Loucy (cell line): ENCODE results near the gene SYNPO.

Experiments used
- H2AFZ ChIP-seq: fragments of 200-600 bp; sonication (generic); 2 replicates; pipeline ENCODE4 v1.6.0; 2016; ENCODE audit warnings: antibody characterized with exemption, mild to moderate bottlenecking, low read length, moderate library complexity
- H3F3A ChIP-seq: fragments of 200-600 bp; 2 replicates; pipeline ENCODE4 v1.6.0; 2016; ENCODE audit warnings: antibody characterized with exemption, low read depth, mild to moderate bottlenecking
- H3K27me3 ChIP-seq: fragments of 200-600 bp; sonication (generic); 2 replicates; pipeline ENCODE4 v1.6.1; 2014; ENCODE audit warnings: low read length, mild to moderate bottlenecking; ENCODE audit not compliant: insufficient read depth, poor library complexity, severe bottlenecking
- H3K36me3 ChIP-seq: fragments of 200-600 bp; sonication (generic); 2 replicates; pipeline ENCODE4 v1.6.1; 2016; ENCODE audit warnings: low read length; ENCODE audit not compliant: insufficient read depth
- H3K4me1 ChIP-seq: fragments of 200-600 bp; sonication (generic); 2 replicates; pipeline ENCODE4 v1.5.1; 2014; ENCODE audit warnings: low read length, mild to moderate bottlenecking; ENCODE audit not compliant: insufficient read depth, poor library complexity, severe bottlenecking
- H3K4me2 ChIP-seq: fragments of 200-600 bp; sonication (generic); 2 replicates; pipeline ENCODE4 v1.6.0; 2014; ENCODE audit warnings: antibody characterized with exemption, low read length, low read depth, mild to moderate bottlenecking; ENCODE audit not compliant: poor library complexity, severe bottlenecking
- H3K4me3 ChIP-seq: fragments of 200-600 bp; sonication (generic); 2 replicates; pipeline ENCODE4 v1.5.1; 2014; ENCODE audit warnings: low read length, mild to moderate bottlenecking, mixed read lengths; ENCODE audit not compliant: poor library complexity, severe bottlenecking
- H3K79me2 ChIP-seq: fragments of 200-600 bp; sonication (generic); 2 replicates; pipeline ENCODE4 v1.6.1; 2014; ENCODE audit warnings: low read length; ENCODE audit not compliant: insufficient read depth
- H3K9ac ChIP-seq: fragments of 200-600 bp; sonication (generic); 2 replicates; pipeline ENCODE4 v1.6.0; 2014; ENCODE audit warnings: mild to moderate bottlenecking, low read depth, low read length, moderate library complexity; ENCODE audit not compliant: poor library complexity, severe bottlenecking
- H3K9me2 ChIP-seq: fragments of 200-600 bp; sonication (generic); replicated peaks from 2 replicates; pipeline ENCODE4 v1.6.1; 2016; ENCODE audit warnings: low read depth, low read length, mixed read lengths
- H3K9me3 ChIP-seq: fragments of 200-600 bp; sonication (generic); 2 replicates; pipeline ENCODE4 v1.6.1; 2014; ENCODE audit warnings: mild to moderate bottlenecking, antibody characterized with exemption, low read length, low read depth; ENCODE audit not compliant: insufficient read depth
- H4K20me1 ChIP-seq: fragments of 200-600 bp; sonication (generic); 2 replicates; pipeline ENCODE4 v1.6.0; 2014; ENCODE audit warnings: antibody characterized with exemption, low read length, mild to moderate bottlenecking; ENCODE audit not compliant: insufficient read depth, poor library complexity, severe bottlenecking
- EZH2phosphoT487 ChIP-seq: fragments of 200-600 bp; IDR thresholded peaks from 2 replicates; pipeline ENCODE4 v1.6.1; 2018; ENCODE audit warnings: antibody characterized with exemption, mild to moderate bottlenecking, moderate library complexity, borderline replicate concordance
- TF ChIP-seq, protein P1 (sequence below): fragments of 200-600 bp; sonication (generic); conservative IDR thresholded peaks from 2 replicates; pipeline ENCODE4 v1.5.1; 2014; ENCODE audit warnings: mild to moderate bottlenecking, antibody characterized with exemption, low read length

Gene SYNPO

DNA sequence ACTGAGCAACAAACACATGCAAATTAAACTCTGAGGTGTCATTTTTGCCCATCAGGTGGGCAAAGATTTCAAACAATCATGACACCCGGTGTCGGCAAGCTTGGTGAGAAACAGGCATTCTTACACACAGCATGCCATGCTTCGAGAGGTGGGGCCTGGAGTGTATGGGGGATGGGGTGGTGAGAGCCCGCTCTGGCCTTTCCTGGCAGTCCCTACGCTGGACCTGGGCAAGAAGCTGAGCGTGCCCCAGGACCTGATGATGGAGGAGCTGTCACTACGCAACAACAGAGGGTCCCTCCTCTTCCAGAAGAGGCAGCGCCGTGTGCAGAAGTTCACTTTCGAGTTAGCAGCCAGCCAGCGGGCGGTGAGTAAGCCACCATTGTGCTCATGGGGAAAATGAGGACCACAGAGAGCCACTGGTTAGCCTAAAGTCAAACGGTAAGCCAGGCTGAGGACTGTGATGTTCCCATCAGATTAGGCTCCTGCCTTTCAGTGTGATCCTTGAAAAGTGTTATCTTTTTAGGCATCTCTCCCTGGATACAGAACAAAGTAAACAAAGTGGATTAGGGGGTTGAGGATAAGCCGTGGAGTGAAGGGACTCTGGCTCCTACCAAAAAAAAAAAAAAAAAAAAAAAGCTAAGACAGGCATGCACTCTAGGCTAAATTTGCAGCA, 30.0 kb downstream of the SYNPO start:
- H3F3A ChIP-seq: no peaks in the 10 kb centered on the region; the same call in 1 of the 2 replicates
- H3K9ac ChIP-seq: no peak overlapping the region

DNA sequence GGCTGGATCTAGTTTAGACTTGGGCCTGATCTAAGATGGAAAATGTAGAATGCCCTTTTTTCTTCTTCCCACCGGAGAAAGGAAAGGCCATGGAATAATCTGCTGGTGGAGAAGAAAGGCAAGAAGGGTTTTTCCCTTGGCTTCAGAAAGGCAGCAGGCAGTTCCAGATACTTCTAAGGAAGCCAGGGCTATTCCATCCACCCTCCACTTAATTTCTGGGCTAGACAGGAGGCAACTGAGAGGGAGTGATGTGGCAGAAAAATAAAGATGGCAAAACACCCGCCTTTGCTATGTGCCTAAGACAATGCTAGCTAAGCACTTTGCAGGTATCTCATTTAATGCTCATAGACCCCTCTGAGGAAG, 30.5 kb downstream of the SYNPO start:
- Histone ChIP-seq H3K9ac (no peak overlapping the region), H2AFZ (no peak overlapping the region)

More for the DNA sequence above, 30.0 kb downstream of the SYNPO start:
- H3K36me3 ChIP-seq: no peaks in the 10 kb centered on the region
- no peak overlapping the region for H2AFZ ChIP-seq
- H3K4me1 ChIP-seq: no peaks in the 10 kb centered on the region
- TF ChIP-seq EZH2phosphoT487: no peak
- TF ChIP-seq, protein P1, sequence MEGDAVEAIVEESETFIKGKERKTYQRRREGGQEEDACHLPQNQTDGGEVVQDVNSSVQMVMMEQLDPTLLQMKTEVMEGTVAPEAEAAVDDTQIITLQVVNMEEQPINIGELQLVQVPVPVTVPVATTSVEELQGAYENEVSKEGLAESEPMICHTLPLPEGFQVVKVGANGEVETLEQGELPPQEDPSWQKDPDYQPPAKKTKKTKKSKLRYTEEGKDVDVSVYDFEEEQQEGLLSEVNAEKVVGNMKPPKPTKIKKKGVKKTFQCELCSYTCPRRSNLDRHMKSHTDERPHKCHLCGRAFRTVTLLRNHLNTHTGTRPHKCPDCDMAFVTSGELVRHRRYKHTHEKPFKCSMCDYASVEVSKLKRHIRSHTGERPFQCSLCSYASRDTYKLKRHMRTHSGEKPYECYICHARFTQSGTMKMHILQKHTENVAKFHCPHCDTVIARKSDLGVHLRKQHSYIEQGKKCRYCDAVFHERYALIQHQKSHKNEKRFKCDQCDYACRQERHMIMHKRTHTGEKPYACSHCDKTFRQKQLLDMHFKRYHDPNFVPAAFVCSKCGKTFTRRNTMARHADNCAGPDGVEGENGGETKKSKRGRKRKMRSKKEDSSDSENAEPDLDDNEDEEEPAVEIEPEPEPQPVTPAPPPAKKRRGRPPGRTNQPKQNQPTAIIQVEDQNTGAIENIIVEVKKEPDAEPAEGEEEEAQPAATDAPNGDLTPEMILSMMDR: no peak
- no peaks in the 10 kb centered on the region for H3K9me3 ChIP-seq
- H3K4me2 ChIP-seq: no peak overlapping the region
- H3K79me2 ChIP-seq: no peaks in the 10 kb centered on the region
- H3K9me2 ChIP-seq: no peaks in the 10 kb centered on the region
- H3K27me3 ChIP-seq: no peaks in the 10 kb centered on the region
- no peak overlapping the region for H3K4me3 ChIP-seq
- no peaks in the 10 kb centered on the region for H4K20me1 ChIP-seq

DNA sequence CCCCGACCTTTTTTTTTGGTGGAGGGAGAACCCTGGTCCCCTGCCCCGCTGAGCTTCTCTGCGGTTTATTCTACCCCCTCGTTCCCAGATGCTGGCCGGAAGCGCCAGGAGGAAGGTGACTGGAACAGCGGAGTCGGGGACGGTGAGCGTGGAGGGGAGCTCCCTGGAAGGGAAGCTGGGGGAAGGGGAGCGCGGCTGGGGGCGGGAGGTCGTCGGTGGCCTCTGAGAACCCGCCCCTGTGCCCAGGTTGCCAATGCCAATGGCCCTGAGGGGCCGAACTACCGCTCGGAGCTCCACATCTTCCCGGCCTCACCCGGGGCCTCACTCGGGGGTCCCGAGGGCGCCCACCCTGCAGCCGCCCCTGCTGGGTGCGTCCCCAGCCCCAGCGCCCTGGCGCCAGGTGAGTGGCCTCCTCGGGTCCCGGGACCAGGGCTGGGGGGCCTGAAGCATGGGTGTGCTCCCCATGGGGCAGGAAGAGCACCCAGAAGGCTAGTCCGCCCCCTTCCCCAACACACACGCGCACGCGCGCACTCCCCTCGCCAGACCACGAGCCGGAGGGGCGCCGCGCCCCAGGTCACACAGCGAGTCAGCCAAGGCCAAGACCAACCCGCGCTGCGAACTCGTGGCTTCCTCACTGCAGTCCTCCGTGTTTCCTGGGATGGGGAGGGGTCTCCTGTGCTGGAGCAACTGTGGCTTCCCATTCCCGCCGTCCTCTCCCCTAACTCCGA, 31.2 kb downstream of the SYNPO start:
- no peaks in the 10 kb centered on the region for H3K9me2 ChIP-seq
- H3K79me2 ChIP-seq: no peaks in the 10 kb centered on the region
- H3K9me3 ChIP-seq: no peaks in the 10 kb centered on the region
- no peaks in the 10 kb centered on the region for H3K36me3 ChIP-seq
- H3F3A ChIP-seq: no peaks in the 10 kb centered on the region; the same call in 1 of the 2 replicates
- TF ChIP-seq, protein P1: no peak
- no peak for TF ChIP-seq EZH2phosphoT487
- no peaks in the 10 kb centered on the region for H3K27me3 ChIP-seq
- peak overlapping the region; percentile 62 for H3K4me3 ChIP-seq
- H2AFZ ChIP-seq: peak overlapping the region; percentile 75
- H3K4me2 ChIP-seq: peak overlapping the region; percentile 50
- no peaks in the 10 kb centered on the region for H4K20me1 ChIP-seq
- no peaks in the 10 kb centered on the region for H3K4me1 ChIP-seq
- peak overlapping the region; percentile 49 for H3K9ac ChIP-seq

More for the DNA sequence above, 30.5 kb downstream of the SYNPO start:
- Histone ChIP-seq H3K9me3 (no peaks in the 10 kb centered on the region), H4K20me1 (no peaks in the 10 kb centered on the region), H3K36me3 (no peaks in the 10 kb centered on the region), H3K79me2 (no peaks in the 10 kb centered on the region), H3K4me3 (no peak overlapping the region), H3K9me2 (no peaks in the 10 kb centered on the region), H3K4me1 (no peaks in the 10 kb centered on the region), H3K4me2 (no peak overlapping the region), H3F3A (no peaks in the 10 kb centered on the region; the same call in 1 of the 2 replicates), H3K27me3 (no peaks in the 10 kb centered on the region)
- TF ChIP-seq, protein P1: no peak
- TF ChIP-seq EZH2phosphoT487: no peak
